GM21825 (cell line): Measurements from ENCODE around the gene SSH2.
A peak's percentile ranks its signal among the peaks of the same experiment; 100 is the strongest.
"Not testable (repeated sequence)": the region's sequence is repeated elsewhere in the genome, so short reads cannot be mapped to it uniquely, and the experiment has no call there.

ENCODE experiments used
- ATAC-seq: cut with Tn5 transposase; IDR thresholded peaks from one replicate; pipeline ENCODE4 v1.9.1; 2021; ENCODE audit warnings: mild to moderate bottlenecking, moderate library complexity; ENCODE audit not compliant: unreplicated experiment

SSH2 gene

GRCh38 chr17:29742210-29742513 lies 187.9 kb downstream of the SSH2 start:
- no peak for ATAC-seq

DNA sequence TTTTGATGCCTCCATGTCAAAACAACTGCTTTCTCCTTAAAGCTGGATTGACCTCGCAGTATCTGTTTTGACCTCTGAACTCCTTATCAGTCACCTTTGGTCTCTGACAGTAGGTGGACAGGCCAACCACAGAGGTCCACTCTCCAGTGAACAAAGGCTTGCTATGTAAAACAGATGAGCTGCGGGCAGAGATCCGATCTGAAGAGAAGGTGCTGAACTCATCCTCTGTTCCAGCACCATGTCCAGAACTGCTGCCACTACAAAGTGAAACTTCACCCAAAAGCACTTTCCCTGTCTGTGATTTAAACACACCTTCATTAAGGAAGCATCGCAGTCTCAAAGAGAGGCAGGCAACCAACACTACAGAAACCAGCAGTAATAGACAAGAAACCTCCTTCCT lies 190.0 kb downstream of the SSH2 start:
- ATAC-seq, result no peak

DNA sequence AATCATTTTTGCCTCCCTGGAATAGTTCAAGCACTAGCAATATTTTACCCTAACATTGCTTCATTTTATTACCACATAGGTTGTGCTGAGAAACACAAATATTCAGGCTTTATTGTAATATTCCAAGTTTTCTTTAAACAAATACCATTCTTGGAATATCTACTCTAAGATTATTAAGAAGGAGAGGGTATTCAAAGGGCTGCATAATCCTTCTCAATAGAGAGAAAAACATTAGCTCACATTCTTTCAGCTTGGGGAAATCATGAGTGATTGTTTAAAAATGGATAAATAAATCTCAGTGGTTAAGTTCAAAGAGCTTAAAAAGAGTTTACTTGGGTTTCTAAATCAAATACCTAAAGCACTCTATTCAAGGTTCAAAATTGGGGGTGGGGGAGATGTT lies 195.4 kb downstream of the SSH2 start:
- ATAC-seq, result no peak

GRCh38 chr17:29733166-29733565 lies 196.9 kb downstream of the SSH2 start:
- no peak for ATAC-seq

DNA sequence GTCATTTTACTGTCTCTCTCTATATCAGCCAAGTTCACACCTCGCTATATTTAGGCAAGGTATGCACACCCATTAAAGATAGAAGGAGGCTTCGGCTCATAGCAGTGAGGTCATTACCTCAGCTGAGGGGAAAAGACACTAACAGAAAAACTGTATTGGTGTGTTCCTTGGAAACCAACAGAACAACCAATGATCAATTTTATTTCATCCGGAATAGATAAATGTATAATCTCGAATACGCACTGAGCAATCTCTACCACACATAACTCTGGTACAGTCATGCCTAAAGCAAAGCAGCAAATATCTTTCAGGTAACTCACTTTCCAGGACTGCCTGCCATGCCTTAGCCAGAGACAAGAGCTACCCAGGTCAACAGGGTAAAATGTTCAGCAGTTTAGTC lies 197.4 kb downstream of the SSH2 start:
- no peak for ATAC-seq

DNA sequence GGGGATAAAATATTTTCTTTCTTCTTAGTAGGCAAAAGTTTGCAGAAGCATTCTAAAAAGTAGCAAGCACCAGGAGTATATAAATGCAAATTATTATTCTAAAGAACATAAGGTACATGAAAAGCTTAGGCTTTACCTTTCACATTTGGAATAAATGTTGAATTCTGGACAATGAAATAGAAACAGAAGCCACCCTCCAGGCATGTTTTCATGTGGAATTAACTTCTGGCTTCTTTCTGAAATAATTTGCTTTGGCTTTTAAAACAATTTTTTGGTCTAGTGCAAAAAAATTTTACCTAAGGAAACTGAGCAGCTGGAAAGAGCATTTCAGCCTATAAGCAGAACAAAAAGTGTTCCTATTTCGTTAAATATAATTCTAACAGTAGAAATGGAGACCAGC lies 197.8 kb downstream of the SSH2 start:
- ATAC-seq, result no peak

GRCh38 chr17:29731589-29731929 lies 198.5 kb downstream of the SSH2 start:
- ATAC-seq, result no peak

- no peak for ATAC-seq
These were observed 201.5 kb downstream of the SSH2 start for GRCh38 chr17:29728490-29728889.

DNA sequence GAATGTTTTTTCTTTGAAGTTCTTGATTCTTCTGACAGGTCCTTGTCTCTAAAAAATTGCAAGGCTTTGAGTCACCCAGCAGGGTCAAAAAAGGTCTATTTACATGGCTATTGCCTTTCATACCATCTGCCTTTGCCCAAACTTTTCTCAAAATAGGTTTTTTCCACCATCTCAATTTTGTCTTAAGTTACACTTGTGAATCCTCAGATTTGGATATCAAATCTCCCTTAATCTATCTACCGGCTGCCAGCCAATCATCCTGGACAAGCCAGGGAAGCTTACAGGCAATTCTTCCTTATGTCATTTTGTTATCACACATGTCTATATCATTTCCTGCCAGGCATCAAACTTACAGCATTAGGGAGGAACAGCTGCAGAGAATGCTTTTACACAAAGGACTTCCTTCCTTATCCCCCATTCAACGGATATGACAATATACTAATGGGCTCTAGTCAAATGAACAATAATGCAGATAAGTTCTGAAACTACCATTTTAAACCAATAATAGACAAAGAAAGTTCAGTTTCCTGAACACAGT lies 203.2 kb downstream of the SSH2 start:
- ATAC-seq, result no peak

GRCh38 chr17:29725408-29725807 lies 204.6 kb downstream of the SSH2 start:
- ATAC-seq, result not testable (repeated sequence)

DNA sequence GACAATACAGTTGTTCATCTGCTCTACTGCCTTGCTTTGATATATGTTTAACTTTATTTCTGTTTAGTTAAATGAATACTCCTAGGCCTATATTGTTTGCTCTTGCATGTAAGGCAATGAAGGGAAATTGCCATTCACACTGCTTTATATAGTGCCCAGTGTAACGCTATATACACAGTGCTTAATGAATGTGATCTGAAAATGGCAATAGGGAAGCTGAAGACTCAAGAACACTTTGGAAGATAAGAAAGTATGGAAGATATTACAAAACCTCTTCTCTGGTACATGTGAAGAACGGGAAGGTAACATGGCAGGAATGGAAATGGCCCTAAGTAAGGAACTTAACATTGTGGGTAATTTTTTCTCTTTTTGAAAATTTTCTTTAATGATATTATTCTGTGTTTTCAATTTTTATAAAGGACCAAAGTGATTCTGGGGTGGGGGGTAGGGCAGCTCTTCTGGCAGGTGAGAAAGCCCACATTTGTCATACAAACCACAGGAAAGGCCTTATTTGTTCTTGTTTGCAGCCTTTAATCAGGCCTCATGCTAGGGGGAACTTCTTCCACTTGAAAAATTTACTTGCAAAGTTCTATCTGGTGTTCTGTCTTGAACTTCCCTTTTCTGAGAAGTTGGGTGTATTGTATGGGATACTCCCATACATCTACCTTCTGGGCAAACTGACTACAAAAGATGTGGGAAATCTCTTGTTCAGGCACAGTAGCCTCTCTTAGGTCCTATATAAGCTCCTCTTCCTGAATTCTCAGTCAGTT lies 206.6 kb downstream of the SSH2 start:
- ATAC-seq, result peak; percentile 11

DNA sequence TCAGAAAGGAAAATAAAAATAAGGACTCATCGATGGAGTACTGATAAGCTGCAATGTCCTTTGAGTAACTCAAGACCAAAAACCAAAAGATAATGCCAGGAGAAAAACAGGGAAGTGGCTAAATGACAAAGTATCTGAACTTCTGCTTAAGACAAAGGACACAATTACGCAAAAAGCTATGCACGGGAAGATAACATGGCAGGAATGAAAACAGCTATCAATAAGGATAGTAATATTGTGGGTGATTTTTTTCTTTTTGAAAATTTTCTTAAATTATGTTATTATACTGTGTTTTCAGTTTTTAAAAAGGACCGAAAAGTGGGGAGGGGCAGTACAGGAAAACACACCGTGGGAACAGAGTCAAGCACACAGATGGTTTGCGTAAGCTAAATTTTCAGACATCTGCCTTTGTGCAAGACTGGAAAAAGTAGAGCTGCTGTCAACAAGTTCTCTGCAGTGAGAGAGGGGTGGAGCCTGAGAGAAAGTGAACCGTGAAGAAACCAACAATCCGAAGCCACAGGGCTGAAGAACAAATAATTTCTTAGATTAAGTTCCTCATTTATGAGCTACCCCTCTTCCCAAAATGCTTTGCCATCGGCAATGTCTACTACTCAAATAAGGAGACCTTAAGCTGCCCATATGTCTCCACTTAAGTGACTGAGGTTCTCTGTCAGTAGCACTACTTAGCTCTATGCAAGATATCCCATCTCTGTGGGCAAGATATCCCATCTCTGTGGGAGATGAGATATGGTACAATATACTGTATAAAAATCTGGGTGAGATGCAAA lies 207.4 kb downstream of the SSH2 start:
- peak; percentile 64 for ATAC-seq

DNA sequence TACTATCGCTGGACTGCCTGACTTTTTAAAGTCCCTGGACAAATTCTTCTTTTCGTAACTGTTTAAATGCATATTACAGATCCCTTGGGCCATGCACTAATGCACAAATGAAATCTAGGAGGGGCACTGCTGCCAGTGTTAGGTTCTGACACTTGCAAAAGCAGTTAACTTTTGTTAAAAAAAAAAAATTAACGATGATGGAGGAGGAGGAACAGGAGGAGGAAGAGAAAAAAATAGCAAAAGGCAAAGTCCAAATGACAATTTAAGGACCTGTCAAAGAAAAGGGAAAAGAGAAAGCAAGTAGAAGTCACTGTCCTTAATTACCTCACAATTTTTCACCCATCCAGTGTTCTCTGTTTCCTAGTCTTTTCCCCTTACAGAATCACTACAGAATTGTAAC lies 209.5 kb downstream of the SSH2 start:
- no peak for ATAC-seq

DNA sequence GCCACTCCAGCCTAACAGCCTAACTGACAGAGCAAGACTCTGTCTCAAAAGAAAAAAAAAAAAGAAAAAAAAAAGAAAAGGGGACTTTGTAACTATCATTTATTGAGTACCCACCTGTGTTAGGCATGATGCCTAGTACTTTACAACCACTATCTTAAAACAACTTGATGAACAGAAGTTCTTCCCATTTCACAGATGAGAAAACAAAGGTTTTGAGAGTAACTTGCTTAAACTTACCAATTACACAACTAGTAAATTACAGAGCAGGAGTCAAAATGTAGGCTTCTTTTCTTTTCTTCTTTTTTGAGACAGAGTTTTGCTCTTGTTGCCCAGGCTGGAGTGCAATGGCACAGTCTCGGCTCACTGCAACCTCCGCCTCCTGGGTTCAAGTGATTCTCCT lies 210.6 kb downstream of the SSH2 start:
- no peak for ATAC-seq

DNA sequence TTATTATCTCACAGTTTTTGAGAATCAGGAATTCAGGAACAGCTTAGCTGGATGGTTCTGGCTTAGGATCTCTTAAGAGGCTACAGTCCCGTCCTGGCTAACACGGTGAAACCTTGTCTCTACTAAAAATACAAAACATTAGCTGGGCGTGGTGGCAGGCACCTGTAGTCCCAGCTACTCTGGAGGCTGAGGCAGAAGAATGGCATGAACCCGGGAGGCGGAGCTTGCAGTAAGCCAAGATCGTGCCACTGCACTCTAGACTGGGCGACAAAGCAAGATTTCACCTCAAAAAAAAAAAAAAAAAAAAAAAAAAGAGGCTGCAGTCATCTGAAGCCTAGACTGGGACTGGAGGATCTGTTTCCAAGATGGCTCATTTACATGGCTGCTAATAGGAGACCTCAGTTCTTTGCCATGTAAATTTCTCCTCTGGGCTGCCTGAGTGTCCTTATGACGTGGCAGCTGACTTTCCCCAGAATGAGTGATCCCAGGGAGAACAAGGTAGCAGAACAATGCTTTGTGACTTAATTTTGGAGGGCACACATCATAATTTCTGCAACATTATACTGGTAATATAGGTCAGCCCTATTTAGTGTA lies 211.5 kb downstream of the SSH2 start:
- no peak for ATAC-seq

DNA sequence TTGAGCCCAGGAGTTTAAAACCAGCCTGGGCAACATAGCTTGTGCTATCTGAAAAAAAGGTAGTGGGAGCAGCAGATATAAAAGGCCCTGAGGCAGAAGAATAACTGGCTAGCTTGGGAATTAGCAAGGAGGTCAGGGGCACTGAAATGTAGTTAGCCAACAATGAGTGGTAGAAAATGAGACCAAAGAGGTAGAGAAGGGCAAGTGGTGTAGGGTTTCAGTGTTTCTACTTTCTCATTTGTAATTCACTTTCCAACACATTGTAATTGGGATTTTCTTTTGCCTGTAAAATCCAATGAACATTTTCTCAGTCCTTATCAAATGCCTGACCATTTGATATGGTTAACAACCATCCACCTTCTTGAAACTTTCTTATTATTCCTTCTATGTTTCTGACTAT lies 212.2 kb downstream of the SSH2 start:
- no peak for ATAC-seq

DNA sequence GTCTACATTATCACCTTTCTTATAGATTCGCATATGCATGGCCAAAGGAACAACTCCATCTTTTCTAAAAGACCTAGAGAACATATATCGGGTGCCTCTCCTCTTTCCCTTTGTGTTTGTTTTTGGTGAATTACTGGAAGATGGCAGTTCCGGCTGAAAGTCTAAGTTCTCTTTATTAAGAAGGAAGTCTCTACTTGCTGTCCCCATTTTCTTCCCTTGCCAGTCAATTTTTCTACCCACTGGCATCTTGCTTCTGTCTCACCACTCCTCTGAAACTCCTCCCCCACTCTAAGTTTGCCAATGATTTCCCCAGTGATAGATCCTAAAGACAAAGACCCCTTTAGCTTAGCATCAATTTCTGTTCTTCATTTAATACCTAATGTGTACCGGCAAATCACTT lies 213.5 kb downstream of the SSH2 start:
- no peak for ATAC-seq

GRCh38 chr17:29715680-29716079 lies 214.3 kb downstream of the SSH2 start:
- ATAC-seq, result no peak

DNA sequence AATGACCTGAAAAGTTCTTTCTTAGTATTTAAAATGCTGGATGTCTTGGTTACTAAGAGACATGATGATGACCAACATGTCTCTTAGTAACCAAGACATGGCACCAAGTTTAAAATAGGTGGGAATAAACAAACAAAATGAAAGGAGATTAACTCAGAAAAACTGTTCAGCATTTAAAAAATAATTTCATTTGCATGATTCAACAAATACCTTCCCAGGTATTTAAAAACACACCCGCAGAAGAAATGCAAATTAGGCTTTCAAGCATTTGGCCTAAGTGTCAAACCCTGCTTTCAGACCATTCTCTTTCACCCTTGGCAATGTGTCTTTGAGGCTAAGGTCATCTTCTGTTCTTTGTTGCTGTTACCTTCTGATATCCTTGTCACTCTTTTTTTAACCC lies 215.9 kb downstream of the SSH2 start:
- no peak for ATAC-seq

DNA sequence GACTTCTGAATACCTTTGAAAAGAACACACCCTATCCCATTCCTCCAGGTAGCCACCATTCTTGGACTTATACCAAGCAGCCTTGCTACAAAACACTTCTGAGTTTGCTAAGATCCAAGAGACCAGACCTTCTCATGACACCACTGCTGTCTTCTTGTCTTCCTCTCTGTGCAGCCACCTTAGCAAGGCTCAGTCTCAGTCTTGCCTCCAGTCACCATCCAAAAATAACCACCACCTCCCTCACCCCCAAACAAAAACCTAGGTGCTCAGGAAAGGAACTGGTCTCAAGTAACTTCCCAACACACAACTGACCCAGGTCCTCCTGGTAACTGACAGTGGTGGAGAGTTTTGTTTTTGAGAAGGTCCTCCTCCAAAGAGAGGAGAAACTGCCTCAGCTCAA lies 216.4 kb downstream of the SSH2 start:
- no peak for ATAC-seq

- ATAC-seq, result no peak
These were observed 218.2 kb downstream of the SSH2 start for GRCh38 chr17:29711588-29712385.
